ENCODE measurements around the gene CMTM7. TPM values are rescaled to one million over a fixed set of nuclear protein-coding genes. Genes with fewer than 3 reads are reported as not detected.

The CMTM7 gene
- total and polyA plus RNA-seq, 7 experiments from 2014 or later = 38.6 to 157 (median 53.0) TPM

- peaks cover 52 to 96% (median 89%) of the 10 kb centered on the region in 7 donors for H3K4me1 Mint-ChIP-seq
- ChIA-PET POLR2A (interaction anchor here (0.5 to 22.8 kb wide), 12 partner anchors 8 to 55 kb away, joined by 3 to 304 read pairs (median 5); no protein-coding TSS in a partner anchor), CTCF (interaction anchor here (0.8 to 3.6 kb wide), 12 partner anchors 9 to 237 kb away, joined by 3 to 23 read pairs (median 6); no protein-coding TSS in a partner anchor)
- peaks cover 0 to 32% (median 11%) of the 10 kb centered on the region in 5 donors for H3K36me3 Mint-ChIP-seq
- peak overlapping the region; percentile 56 to 78 (median 68) for H3K4me3 Mint-ChIP-seq
- H3K4me1 ChIP-seq (ENCODE audit: control insufficient read depth in 2 of 2, insufficient read depth in 2 of 2, low read length in 2 of 2) = peaks cover 17 to 65% of the 10 kb centered on the region in 2 donors
- H3K27ac Mint-ChIP-seq = peak overlapping the region; percentile 93 to 99 (median 98)
- DNase-seq (peak in 7 of 9 donors; percentile 61 to 78 (median 69)), ATAC-seq (peak; percentile 94)
- peaks cover 0 to 2% (median 0%) of the 10 kb centered on the region in 11 donors for H3K9me3 Mint-ChIP-seq
- H3K9me3 ChIP-seq (ENCODE audit: control insufficient read depth in 2 of 3, low read length in 3 of 3) = no peaks in the 10 kb centered on the region
- no peak overlapping the region for H3K4me3 ChIP-seq (ENCODE audit: low read length)
- peak overlapping the region; percentile 81 for H3K27ac ChIP-seq (ENCODE audit: low read depth, low read length)
- H3K27me3 ChIP-seq (ENCODE audit: control insufficient read depth in 2 of 2, insufficient read depth in 2 of 2, low read length in 2 of 2) = no peaks in the 10 kb centered on the region
- no peaks in the 10 kb centered on the region for H3K36me3 ChIP-seq (ENCODE audit: control insufficient read depth in 2 of 3, insufficient read depth in 3 of 3, low read length in 3 of 3)
- intact Hi-C loops (cut with micrococcal nuclease) = loop anchor here (1.0 to 5.0 kb wide), 8 partner anchors 10 to 46 kb away; no protein-coding TSS in a partner anchor
- no peaks in the 10 kb centered on the region for H3K27me3 Mint-ChIP-seq
These were observed 23.0 kb downstream of the CMTM7 start for GRCh38 chr3:32414522-32415202.

- H3K36me3 ChIP-seq (ENCODE audit: control insufficient read depth in 2 of 3, insufficient read depth in 3 of 3, low read length in 3 of 3) = no peaks in the 10 kb centered on the region
- DNase-seq (no peak), ATAC-seq (peak; percentile 1)
- peaks cover 32 to 91% of the 10 kb centered on the region in 2 donors for H3K4me1 ChIP-seq (ENCODE audit: control insufficient read depth in 2 of 2, insufficient read depth in 2 of 2, low read length in 2 of 2)
- peak overlapping the region; percentile 68 for H3K27ac ChIP-seq (ENCODE audit: low read depth, low read length)
- intact Hi-C loops (cut with micrococcal nuclease) = loop anchor here (1.0 kb wide), 1 partner anchor 9 kb away; no protein-coding TSS in a partner anchor
- H3K27me3 ChIP-seq (ENCODE audit: control insufficient read depth in 2 of 2, insufficient read depth in 2 of 2, low read length in 2 of 2) = no peaks in the 10 kb centered on the region
- ChIA-PET CTCF (interaction anchor here (1.0 to 2.1 kb wide), 5 partner anchors 8 to 48 kb away, joined by 3 to 8 read pairs (median 4); no protein-coding TSS in a partner anchor), POLR2A (interaction anchor here (1.2 to 22.8 kb wide), 9 partner anchors 8 to 48 kb away, joined by 3 to 304 read pairs (median 8); partner anchors contain the start of gene CMTM7)
- Mint-ChIP-seq H3K27me3 (no peaks in the 10 kb centered on the region), H3K9me3 (peaks cover 0 to 2% (median 0%) of the 10 kb centered on the region in 11 donors), H3K4me1 (peaks cover 69 to 99% (median 97%) of the 10 kb centered on the region in 7 donors), H3K27ac (peak overlapping the region; percentile 76 to 99 (median 92)), H3K4me3 (peak overlapping the region; percentile 58 to 84 (median 75)), H3K36me3 (peaks cover 0 to 37% (median 3%) of the 10 kb centered on the region in 5 donors)
- no peaks in the 10 kb centered on the region for H3K9me3 ChIP-seq (ENCODE audit: control insufficient read depth in 2 of 3, low read length in 3 of 3)
- H3K4me3 ChIP-seq (ENCODE audit: low read length) = no peak overlapping the region
These were observed 28.1 kb downstream of the CMTM7 start for GRCh38 chr3:32419742-32420125.

GRCh38 chr3:32420126-32421038 is 28.7 kb downstream of the CMTM7 start:
- Mint-ChIP-seq H3K9me3 (peaks cover 0 to 2% (median 0%) of the 10 kb centered on the region in 11 donors), H3K27ac (peak overlapping the region; percentile 76 to 99 (median 94)), H3K4me1 (peaks cover 69 to 100% (median 97%) of the 10 kb centered on the region in 7 donors), H3K27me3 (no peaks in the 10 kb centered on the region), H3K4me3 (peak overlapping the region; percentile 58 to 84 (median 76)), H3K36me3 (peaks cover 0 to 36% (median 3%) of the 10 kb centered on the region in 5 donors)
- peak; percentile 39 for ATAC-seq
- CTCF ChIA-PET = interaction anchor here (0.8 to 2.1 kb wide), 8 partner anchors 9 to 48 kb away, joined by 3 to 8 read pairs (median 3); no protein-coding TSS in a partner anchor
- POLR2A ChIA-PET = interaction anchor here (0.9 to 22.8 kb wide), 11 partner anchors 8 to 48 kb away, joined by 3 to 304 read pairs (median 7); partner anchors contain the start of gene CMTM7
- H3K4me1 ChIP-seq (ENCODE audit: control insufficient read depth in 2 of 2, insufficient read depth in 2 of 2, low read length in 2 of 2) = peaks cover 30 to 91% of the 10 kb centered on the region in 2 donors
- no peaks in the 10 kb centered on the region for H3K9me3 ChIP-seq (ENCODE audit: control insufficient read depth in 2 of 3, low read length in 3 of 3)
- intact Hi-C loops (cut with micrococcal nuclease) = loop anchor here (1.0 kb wide), 1 partner anchor 8 kb away; no protein-coding TSS in a partner anchor
- DNase-seq = peak in 1 of 9 donors; percentile 37
- peak overlapping the region; percentile 68 for H3K27ac ChIP-seq (ENCODE audit: low read depth, low read length)
- H3K36me3 ChIP-seq (ENCODE audit: control insufficient read depth in 2 of 3, insufficient read depth in 3 of 3, low read length in 3 of 3) = no peaks in the 10 kb centered on the region
- no peaks in the 10 kb centered on the region for H3K27me3 ChIP-seq (ENCODE audit: control insufficient read depth in 2 of 2, insufficient read depth in 2 of 2, low read length in 2 of 2)
- no peak overlapping the region for H3K4me3 ChIP-seq (ENCODE audit: low read length)

GRCh38 chr3:32421185-32421584 is 29.5 kb downstream of the CMTM7 start:
- Mint-ChIP-seq H3K9me3 (peaks cover 0 to 2% (median 0%) of the 10 kb centered on the region in 11 donors), H3K27ac (peak overlapping the region; percentile 76 to 99 (median 94)), H3K36me3 (peaks cover 0 to 28% (median 3%) of the 10 kb centered on the region in 5 donors), H3K4me3 (peak overlapping the region; percentile 16 to 84 (median 76)), H3K4me1 (peaks cover 62 to 100% (median 93%) of the 10 kb centered on the region in 7 donors), H3K27me3 (no peaks in the 10 kb centered on the region)
- DNase-seq = no peak
- no peak for ATAC-seq
- Histone ChIP-seq H3K9me3 (ENCODE audit: control insufficient read depth in 2 of 3, low read length in 3 of 3) (no peaks in the 10 kb centered on the region), H3K4me1 (ENCODE audit: control insufficient read depth in 2 of 2, insufficient read depth in 2 of 2, low read length in 2 of 2) (peaks cover 29 to 91% of the 10 kb centered on the region in 2 donors), H3K4me3 (ENCODE audit: low read length) (no peak overlapping the region), H3K27ac (ENCODE audit: low read depth, low read length) (peak overlapping the region; percentile 68), H3K36me3 (ENCODE audit: control insufficient read depth in 2 of 3, insufficient read depth in 3 of 3, low read length in 3 of 3) (no peaks in the 10 kb centered on the region), H3K27me3 (ENCODE audit: control insufficient read depth in 2 of 2, insufficient read depth in 2 of 2, low read length in 2 of 2) (no peaks in the 10 kb centered on the region)
- intact Hi-C loops (cut with micrococcal nuclease) = no loop called here
- ChIA-PET POLR2A (interaction anchor here (0.9 to 22.8 kb wide), 8 partner anchors 8 to 37 kb away, joined by 3 to 304 read pairs (median 20); partner anchors contain the start of gene CMTM7), CTCF (interaction anchor here (0.8 to 1.4 kb wide), 5 partner anchors 10 to 46 kb away, joined by 3 to 4 read pairs (median 3); no protein-coding TSS in a partner anchor)

- intact Hi-C loops (cut with micrococcal nuclease) = no loop called here
- CTCF ChIA-PET = interaction anchor here (0.9 to 3.5 kb wide), 6 partner anchors 8 to 46 kb away, joined by 3 to 23 read pairs (median 9); no protein-coding TSS in a partner anchor
- no peak overlapping the region for H3K4me3 ChIP-seq (ENCODE audit: low read length)
These were observed 30.6 kb downstream of the CMTM7 start for GRCh38 chr3:32421991-32422859.

More at GRCh38 chr3:32421991-32422859, 30.6 kb downstream of the CMTM7 start:
- POLR2A ChIA-PET = interaction anchor here (1.2 to 22.8 kb wide), 6 partner anchors 10 to 51 kb away, joined by 5 to 304 read pairs (median 60); partner anchors contain the start of gene CMTM7
- Histone ChIP-seq H3K4me1 (ENCODE audit: control insufficient read depth in 2 of 2, insufficient read depth in 2 of 2, low read length in 2 of 2) (peaks cover 39 to 94% of the 10 kb centered on the region in 2 donors), H3K9me3 (ENCODE audit: control insufficient read depth in 2 of 3, low read length in 3 of 3) (no peaks in the 10 kb centered on the region), H3K36me3 (ENCODE audit: control insufficient read depth in 2 of 3, insufficient read depth in 3 of 3, low read length in 3 of 3) (no peaks in the 10 kb centered on the region), H3K27ac (ENCODE audit: low read depth, low read length) (no peak overlapping the region), H3K27me3 (ENCODE audit: control insufficient read depth in 2 of 2, insufficient read depth in 2 of 2, low read length in 2 of 2) (no peaks in the 10 kb centered on the region)
- ATAC-seq = peak; percentile 34
- H3K27me3 Mint-ChIP-seq = no peaks in the 10 kb centered on the region
- peaks cover 0 to 2% (median 0%) of the 10 kb centered on the region in 11 donors for H3K9me3 Mint-ChIP-seq
- no peak for DNase-seq
- H3K36me3 Mint-ChIP-seq = peaks cover 0 to 27% (median 3%) of the 10 kb centered on the region in 5 donors
- peaks cover 59 to 100% (median 93%) of the 10 kb centered on the region in 7 donors for H3K4me1 Mint-ChIP-seq
- H3K27ac Mint-ChIP-seq = peak overlapping the region; percentile 43 to 99 (median 97)
- H3K4me3 Mint-ChIP-seq = peak overlapping the region in 8 of 10 donors; percentile 3 to 83 (median 78)

All from naive thymus-derived CD4-positive, alpha-beta T cell (primary cell).